Activated T-cell treated with anti-CD3 and anti-CD28 coated beads, Interleukin-2, amount 50 U/mL, for 1 hour (primary cell): ENCODE results near the gene SLC2A5.

ENCODE experiments used
- DNase-seq: peaks from one replicate; pipeline ENCODE4 v3.0.0-alpha.2; 2020

The SLC2A5 gene

DNA sequence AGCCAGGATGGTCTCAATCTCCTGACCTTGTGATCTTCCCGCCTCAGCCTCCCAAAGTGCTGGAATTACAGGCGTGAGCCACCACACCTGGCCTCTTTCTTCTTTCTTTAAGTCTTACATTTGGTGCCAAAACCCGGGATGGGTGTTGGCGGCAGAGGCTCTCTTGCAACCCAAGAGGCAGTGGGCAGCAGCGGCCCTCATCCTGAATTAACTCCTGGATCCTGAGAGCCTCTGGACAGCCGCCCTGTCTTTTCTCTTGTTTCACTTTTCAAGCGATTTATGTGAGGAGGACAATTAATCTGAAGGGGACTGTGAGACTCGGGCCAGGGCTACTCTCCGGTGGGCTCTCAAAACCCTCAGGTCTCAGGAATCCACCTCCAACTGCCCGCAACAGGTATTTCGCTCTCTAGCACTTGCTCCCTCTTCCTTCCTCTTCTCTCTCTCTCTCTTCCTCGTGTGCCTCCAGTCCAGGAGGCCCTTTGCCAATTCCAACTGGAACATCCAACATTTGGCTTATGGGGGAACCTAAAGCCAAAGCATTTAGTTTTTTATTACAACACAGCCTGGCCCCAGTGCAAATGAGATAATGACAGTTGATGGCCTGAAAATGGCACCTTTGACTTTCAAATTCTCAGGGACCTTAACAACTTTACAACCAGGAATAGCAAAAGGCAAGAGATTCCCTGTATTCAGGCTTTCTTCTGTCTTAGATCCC lies 18.1 kb upstream of the SLC2A5 start:
- no peak for DNase-seq

DNA sequence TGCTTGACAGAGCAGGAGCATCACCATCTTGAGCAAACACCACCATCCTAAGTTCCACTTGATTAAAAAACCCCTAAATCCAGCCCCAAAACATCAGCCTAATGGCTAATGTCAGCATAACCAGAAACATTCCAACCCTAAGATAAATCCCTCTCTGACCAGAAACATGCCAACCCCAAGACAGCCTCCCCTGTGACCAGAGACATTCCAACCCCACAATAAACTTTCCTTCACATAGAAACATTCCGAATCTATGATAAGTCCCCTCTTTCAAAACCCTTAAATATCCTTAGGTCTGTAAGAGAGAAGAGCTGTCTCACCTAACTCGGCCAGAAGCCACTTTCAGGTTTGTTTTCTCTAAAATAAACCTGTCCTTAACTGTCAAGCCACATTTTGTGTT lies 17.4 kb upstream of the SLC2A5 start:
- no peak for DNase-seq

DNA sequence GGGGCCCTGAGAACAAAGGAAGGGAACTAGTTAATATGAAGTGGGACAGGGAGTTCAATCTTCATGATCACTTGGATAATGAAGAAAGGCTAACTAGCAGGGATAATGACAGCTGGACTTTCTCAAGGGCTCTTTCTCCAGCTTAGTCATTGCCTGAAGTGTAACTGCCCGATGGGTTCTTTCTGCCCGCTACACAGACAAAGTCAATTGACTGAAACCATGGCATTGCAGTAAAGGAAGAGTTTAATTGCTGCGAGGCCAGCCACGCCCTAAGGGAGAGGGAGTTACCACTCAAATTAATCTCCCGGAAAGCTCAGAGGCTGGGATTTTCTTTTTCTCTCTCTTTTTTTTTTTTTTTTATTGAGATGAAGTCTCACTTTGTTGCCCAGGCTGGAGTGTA lies 16.6 kb upstream of the SLC2A5 start:
- DNase-seq: no peak

DNA sequence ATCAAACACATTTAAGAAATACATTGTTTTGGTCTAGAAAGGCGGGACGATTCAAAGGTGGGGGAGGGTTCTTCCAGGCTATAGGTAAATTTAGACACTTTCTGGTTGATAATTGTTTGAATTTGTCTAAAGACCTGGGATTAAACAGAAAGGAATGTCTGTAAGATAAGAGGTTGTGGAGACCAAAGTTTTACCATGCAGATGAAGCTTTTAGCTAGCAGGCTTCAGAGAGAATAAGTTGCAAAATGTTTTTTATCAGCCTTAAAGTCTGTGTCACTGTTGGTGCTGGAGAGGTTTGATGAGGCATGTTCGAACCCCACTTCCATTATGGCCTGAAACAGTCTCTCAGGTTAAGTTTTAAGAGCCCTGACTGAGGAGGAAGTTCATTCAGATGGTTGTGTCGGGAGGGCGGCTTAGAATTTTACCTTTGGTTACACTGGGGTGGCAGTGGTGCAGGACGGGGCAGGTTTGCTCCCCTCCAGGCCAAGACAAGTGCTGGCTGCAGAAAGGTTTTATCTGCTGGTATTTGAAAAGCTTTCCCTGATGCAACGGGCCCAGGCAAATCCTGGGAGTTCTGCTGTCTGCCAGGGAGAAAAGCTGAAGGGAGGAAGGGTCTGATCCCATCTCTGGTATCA lies 16.0 kb upstream of the SLC2A5 start:
- no peak for DNase-seq

DNA sequence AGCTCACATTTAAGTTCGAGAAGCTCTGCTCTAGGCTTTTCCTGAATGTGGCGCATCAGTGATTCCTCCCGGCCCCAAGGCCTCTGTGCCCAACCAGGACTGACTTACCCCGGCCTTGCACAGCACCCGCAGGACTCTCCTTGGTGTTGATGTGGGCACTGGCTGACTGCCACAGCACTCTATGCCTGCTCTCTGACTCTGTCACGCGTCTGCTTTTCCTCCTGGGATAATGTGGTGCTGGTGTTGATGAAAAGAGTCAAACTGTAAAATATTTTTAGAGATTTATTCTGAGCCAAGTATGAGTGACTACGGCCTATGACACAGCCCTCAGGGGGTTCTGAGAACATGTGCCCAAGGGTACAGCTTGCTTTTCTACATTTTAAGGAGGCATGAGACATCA lies 15.5 kb upstream of the SLC2A5 start:
- DNase-seq: no peak

DNA sequence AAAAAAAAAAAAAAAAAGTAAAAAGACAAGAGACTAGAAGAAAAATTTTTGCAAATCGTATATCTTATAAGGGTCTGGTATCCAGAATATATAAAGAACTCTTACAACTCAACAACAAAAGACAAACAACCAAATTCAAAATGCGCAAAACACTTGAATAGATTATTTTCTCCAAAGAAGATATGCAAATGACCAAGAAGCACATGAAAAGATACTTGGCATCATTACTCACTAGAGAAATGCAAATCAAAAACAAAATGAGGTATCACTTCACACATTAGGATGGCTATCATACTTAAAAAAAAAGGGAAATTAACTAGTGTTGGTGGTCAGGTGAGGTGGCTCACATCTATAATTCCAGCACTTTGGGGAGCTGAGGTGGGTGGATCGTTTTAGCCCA lies 12.0 kb upstream of the SLC2A5 start:
- no peak for DNase-seq

DNA sequence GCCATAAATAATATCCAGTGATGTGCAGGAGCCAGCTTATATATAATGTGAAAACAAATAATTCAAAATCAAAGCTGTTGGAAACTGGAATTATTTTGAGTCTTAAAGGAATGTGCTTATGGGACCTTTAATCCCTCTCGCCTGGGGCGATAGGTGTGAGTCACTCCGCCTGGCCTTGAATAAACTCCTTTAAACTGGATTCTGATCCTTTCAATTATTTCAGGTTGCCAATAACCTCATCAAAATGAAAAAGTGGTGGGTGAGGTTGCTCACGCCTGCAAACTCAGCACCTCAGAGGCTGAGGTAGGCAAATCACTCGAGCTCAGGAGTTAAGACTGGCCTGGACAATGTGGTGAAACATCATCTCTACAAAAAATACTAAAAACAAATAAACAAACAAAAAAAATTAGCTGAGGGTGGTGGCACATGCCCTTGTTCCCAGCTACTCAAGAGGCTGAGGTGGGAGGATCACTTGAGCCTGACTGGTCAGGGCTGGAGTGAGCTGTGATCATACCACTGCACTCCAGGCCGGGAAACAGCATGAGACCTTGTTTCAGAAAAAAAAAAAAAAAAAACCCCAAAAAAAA lies 11.4 kb upstream of the SLC2A5 start:
- no peak for DNase-seq

DNA sequence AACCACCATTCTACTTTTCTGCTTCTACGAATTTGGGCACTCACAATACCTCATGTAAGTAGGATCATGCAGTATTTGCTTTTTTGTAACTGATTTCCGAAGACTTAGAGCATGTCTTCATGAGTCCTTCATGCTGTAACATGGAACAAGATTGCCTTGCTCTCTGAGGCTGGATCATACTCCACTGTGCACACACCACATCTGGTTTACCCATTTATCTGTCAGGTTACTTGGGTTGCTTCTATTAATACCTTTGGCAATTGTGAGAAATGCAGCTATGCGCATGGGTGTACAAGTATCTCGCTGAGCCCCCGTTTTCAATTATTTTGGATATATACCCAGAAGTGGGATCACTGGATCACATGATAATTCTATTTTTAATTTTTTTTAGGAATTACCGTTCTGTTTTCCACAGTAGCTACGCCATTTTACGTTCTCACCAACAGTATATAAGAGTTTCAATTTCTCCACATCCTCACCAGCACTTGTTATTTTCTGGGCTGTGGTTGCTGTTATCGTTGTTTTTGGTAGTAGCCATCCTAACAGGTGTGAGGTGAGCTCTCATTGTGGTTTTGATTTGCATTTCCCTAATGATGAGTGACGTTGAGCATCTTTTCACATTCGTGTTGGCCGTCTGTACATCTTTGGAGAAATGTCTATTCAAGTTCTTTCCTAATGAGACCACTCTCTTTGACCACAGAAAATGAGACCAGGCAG lies 10.7 kb upstream of the SLC2A5 start:
- DNase-seq: no peak

DNA sequence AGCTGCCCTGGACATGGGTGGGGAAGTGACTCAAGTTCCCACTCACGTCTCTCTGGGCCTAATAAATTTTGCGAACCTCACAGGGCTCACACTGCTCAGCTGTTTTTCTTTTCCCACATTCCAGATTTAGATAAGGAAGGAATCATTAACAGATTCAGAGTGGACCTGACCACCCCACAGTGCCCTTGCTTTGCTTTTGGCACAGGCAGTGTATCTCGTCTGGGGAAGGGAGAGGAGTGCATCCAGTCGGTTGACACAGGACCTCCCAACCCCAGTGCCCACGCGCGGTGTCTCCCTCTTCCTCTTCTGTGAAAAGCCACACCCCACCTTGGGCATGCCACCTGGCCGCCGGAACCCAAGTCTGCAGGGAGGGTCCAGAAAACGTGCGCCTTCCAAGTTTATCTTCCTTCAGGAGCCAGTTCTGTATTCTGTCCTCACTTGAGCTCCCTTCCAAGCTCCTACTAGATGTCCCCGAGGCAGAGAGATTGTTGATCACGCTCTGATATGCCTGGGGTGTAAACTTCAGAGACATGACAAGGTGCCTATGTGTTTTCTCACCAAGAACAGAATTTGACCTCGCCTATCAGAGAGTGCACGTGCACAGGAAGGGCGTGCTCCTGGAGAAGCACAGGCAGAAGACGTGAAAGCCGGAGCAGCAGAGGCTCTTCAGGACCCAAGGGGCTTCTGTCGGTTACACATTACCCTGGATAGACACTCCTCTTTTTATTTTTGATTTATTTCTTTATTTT lies 9.5 kb upstream of the SLC2A5 start:
- DNase-seq: no peak

DNA sequence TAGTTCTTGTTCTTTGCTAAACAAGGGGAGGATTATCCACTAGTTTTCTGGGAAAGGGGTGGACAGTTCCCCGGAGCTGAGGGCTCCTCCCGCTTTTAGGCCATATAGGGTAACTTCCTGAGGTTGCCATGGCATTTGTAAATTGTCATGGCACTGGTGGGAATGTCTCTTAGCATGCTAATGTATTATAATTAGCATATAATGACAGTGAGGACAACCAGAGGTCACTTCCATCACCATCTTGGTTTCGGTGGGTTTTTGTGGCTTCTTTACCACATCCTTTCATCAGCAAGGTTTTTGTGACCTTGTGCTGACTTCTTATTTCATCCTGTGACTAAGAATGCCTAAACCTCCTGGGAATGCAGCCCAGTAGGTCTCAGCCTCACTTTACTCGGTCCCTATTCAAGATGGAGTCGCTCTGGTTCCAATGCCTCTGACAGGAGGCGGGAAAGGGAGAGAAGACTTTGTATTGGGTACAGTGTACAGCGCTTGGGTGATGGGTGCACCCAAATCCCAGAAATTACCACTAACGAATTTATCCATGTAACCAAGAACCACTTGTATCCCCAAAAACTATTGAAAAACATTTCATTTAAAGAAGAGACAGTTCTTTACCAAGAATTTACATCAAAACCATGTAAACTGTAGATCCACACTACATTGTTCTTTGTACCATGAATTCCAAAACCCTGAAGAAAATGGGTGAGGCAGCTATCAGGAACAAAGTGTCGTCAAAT lies 8.7 kb upstream of the SLC2A5 start:
- no peak for DNase-seq

DNA sequence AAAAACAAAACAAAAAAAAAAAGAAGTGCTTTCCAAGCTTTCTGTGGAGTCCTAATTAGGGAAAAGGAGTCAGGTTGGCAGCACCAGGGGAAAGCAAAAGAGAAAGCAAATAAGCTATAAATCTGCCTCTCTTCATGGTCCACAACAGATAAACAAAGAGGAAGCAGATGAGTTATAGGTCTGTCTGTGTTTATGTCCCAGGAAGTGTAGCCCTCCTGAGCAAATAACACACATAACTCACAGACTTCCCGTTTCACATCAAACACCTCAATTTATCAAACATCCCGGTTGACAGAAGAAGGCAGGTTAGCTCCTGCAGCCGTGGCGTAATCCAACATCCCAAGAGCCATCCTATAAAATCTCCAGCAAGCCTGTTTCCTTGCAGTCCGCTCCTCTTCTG lies 5.6 kb upstream of the SLC2A5 start:
- no peak for DNase-seq

DNA sequence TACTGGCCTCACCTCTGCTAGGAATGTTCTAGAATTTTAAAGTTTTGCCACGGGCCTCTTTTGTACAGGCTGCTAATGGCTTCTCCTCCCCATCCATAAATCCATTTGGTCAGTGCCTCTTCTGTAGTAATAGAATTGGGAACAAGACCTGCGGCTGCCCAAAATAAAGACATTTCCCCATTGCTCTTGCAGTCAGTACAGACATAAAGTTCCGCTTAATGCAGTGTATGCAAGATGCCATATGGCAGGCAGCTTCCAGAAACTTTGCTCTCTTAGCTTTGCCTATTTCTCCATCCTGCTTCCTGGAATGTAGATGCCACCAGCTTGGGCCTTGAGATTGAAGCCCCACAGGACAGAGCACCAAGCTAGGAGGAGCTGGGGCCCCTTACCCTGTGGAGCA lies 3.7 kb upstream of the SLC2A5 start:
- DNase-seq: no peak

DNA sequence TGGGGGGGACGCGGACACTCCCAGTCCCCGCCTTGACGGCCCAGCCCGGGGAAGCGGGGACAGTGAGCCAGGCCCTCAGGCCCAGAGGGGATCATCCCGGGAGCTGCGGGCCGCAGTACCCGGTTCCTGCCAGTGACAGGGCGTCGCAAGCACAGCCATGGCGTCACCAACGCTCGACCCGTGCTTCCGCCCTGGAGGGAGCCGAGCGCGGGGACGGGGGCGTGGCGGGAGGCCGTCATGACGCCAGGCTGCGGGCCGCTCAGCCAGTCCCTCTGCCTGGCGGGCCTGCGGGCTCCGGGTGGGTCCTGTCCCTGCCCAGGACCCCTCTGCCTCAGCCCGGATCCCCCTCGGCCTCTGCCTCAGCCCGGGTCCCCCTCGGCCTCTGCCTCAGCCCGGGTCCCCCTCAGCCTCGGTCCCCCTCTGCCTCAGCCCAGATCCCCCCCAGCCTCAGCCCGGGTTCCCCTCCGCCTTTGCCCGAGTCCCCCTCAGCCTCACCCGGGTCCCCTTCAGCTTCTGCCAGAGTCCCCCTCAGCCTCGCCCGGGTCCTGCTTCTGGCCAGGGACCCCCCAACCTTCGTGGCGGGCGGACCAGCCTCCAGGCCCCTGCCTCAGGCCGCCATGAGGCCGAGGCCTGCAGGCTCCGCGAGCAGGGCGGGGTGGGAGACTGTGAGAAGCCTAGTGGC lies 2.3 kb upstream of the SLC2A5 start:
- DNase-seq: no peak

DNA sequence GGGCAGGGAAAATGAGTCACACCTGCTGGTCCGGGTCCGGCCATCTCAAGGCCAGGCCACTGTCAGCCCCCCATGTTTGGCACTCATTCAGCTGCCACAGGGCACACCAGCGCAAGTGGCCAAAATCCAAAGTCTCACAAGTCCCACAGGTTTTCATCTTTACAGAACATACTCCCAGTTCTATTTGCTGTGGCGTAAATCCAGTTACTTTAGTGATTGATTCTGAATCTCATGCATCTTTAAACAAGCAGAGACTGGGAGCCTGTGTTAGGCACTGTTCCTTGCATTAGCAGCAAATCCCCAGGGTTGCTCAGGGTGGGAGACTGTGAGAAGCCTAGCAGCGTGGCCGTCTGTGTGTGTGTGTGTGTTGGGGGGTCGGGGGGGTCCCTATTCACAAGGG lies 1.1 kb upstream of the SLC2A5 start:
- no peak for DNase-seq

DNA sequence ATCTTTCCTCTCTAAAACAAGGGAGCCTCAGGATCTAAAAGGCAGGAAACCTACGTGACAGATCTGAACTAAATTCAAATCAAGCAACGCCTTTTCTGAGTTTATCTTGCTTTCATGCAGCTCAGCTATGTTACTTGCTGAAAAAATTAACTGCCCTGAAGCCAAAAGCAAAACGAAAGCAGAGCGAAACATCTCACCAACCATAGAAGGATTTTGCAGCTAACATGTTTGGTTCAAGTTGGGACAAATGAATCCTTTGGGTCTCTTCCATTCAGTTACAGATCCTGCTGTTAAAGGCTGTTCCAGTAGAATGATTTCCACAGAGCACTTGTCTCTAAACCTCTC lies 482 bp downstream of the SLC2A5 start:
- DNase-seq: no peak

DNA sequence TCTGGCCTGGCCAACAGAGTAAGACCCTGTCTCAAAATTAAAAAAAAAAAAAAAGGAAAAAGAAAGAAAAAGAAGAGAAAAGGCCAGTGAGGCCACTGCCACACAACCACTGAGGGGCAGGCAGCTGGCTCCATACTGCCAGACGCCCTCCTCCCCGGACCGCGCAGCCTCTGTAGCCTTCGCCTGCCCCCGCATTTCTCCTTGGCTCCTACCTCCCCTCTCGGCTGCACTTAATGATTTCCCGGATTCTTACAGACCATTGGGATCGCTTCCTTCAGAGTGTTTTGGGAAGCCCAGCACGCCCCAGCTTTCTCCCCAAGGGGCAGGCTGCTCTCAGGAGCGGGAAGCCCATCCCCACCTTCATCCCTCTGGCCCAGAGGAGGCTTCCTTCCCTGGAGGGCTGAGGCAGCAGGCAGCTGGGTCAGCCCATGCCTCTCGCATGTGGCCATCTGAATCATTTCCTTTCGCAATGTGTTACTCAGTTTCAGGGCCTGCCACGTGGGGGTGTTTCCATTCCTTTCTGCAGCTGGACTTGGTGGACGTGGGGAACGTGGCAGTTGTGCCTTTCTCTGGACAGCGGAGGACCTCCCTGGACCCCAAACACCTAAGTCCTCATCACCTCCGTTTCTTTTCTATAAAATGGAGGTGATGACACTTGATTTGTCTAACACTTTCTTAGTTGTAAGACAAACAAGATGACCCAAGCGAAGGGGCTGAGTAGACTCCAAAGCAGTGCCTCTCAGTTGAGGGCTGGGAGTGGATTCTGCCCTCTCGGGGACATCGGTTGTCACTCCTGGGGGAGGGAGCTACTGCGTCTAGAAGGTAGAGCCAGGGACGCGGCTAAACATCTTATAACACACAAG lies 2.3 kb downstream of the SLC2A5 start:
- no peak for DNase-seq

DNA sequence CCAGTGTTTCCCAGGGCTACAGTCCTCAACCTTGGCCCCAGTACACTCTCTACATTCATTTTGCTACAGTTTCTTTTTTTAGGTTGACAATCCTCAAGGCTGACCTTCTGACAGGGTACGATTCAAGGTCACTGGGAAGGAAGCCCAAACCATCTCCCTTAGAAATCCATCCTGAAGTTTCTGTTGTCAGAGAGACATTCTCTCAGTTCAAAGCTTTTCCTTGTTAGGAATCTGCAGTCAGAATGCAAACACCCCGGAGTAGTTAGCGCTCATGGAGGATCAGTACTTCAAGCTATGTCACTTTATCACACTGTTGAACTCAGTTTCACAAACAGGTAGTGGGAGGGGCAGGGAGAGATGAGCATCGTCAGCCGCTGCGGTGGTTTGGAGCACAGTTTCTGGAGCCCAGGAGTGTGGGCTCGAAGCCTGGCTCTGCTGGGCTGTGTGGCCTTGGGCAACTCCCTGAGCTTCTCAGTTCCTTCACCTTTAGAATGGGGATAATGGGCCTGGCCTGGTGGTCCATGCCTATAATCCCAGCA lies 4.2 kb downstream of the SLC2A5 start:
- DNase-seq: no peak

DNA sequence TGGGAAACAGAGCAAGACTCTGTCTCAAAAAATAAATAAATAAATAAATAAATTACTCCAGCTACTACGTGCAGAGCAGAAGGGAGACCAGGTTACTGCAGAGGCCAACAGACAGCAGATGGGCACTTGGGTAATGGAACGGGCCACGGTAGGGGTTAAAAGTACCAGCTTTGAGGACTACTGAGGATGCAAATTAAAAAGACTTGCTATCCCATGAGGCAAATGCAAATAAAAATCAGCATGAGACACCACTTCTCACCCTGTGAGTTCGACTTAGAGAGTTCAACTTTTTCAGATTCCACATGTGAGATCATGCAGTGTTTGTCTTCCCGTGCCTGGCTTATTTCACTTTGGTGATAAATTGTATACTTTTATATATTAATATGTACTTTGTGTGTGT lies 6.6 kb downstream of the SLC2A5 start:
- no peak for DNase-seq

DNA sequence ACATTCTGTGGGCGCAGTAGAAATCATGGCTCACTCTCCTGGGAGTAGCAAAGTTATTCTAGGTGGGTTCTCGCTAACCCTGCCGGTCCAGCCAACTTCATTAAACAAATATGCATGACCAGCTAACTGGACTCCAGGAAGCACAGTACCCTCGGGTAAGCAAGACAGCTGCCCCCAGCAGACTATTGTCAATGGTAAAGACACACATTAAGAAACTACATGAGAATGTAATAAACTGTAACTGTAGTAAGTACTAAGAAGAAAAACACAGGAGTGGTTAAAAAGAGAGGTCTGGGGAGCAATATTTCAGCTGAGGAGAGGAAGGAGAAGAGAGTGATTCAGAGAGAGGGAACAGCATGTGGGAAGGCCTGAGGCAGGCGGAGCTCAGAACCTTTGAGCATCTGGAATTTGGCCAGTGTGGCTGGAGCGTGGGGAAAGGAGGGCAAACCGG lies 7.4 kb downstream of the SLC2A5 start:
- DNase-seq: no peak

DNA sequence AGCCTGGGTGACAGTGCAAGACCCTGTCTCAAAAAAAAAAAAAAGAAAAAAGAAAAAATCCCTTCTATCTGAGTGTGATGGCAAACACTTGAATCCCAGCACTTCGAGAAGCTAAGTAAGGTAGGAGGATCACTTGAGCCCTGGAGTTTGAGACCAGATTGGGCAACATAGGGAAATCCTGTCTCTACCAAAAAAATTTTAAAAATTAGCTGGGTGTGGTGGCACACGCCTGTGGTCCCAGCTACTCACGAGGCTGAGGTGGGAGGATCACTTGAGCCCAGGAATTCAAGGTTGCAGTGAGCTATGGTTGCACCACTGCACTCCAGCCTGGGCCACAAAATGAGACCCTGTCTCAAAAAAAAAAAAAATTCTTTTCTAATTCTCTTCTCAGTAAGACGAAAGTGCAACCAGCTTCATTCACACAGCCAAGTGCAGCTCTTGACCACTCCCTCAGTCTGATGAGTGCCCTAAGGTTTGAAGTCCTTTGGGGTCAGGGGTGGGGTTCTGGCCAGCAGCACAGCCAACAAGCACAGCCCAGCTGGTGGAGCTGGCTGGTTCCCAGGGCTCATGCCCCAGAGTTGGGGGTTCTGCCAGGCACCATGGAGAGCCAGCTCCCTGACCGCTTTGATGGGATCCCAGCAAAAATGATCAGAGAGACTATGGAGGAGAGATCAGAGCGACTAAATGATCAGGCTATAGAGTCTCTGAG lies 8.0 kb downstream of the SLC2A5 start:
- no peak for DNase-seq
